Effector memory CD4-positive, alpha-beta T cell (primary cell): ENCODE measurements around the gene ANKRD12.

Experiments
- DNase-seq, 3 donors: peaks; one replicate each; pipeline ENCODE4 v3.0.0-alpha.2; 2020
- H3K27ac ChIP-seq: 2 replicates; pipeline ENCODE4 v1.7.0; 2013; ENCODE audit warnings: mild to moderate bottlenecking, low read length, moderate library complexity; ENCODE audit not compliant: insufficient read depth, poor library complexity, severe bottlenecking
- H3K27me3 ChIP-seq: replicated peaks from 2 replicates; pipeline ENCODE4 v1.7.0; 2013; ENCODE audit warnings: mild to moderate bottlenecking, low read length; ENCODE audit not compliant: insufficient read depth, control insufficient read depth, poor library complexity, severe bottlenecking
- H3K36me3 ChIP-seq: 2 replicates; pipeline ENCODE4 v1.7.0; 2013; ENCODE audit warnings: mild to moderate bottlenecking, low read length, moderate library complexity; ENCODE audit not compliant: control insufficient read depth, insufficient read depth
- H3K4me1 ChIP-seq: 2 replicates; pipeline ENCODE4 v1.7.0; 2013; ENCODE audit warnings: low read length, mild to moderate bottlenecking; ENCODE audit not compliant: control insufficient read depth, insufficient read depth, poor library complexity, severe bottlenecking
- H3K4me3 ChIP-seq: 2 replicates; pipeline ENCODE4 v1.7.0; 2013; ENCODE audit warnings: low read length, low read depth, mild to moderate bottlenecking; ENCODE audit not compliant: insufficient read depth, poor library complexity, severe bottlenecking
- H3K9me3 ChIP-seq: 2 replicates; pipeline ENCODE4 v1.7.0; 2013; ENCODE audit warnings: mild to moderate bottlenecking, low read length, moderate library complexity; ENCODE audit not compliant: control insufficient read depth

Gene ANKRD12

GRCh38 chr18:9196568-9196967 is 60.0 kb downstream of the ANKRD12 start:
- Histone ChIP-seq H3K4me1 (no peaks in the 10 kb centered on the region), H3K27ac (no peak overlapping the region), H3K9me3 (no peaks in the 10 kb centered on the region), H3K36me3 (peaks cover 24% of the 10 kb centered on the region), H3K4me3 (no peak overlapping the region), H3K27me3 (no peaks in the 10 kb centered on the region)
- DNase-seq, result no peak

GRCh38 chr18:9199681-9200080 is 63.1 kb downstream of the ANKRD12 start:
- H3K27ac ChIP-seq, result no peak overlapping the region
- peaks cover 35% of the 10 kb centered on the region for H3K36me3 ChIP-seq
- no peak overlapping the region for H3K4me3 ChIP-seq
- no peaks in the 10 kb centered on the region for H3K9me3 ChIP-seq
- H3K4me1 ChIP-seq, result no peaks in the 10 kb centered on the region
- H3K27me3 ChIP-seq, result no peaks in the 10 kb centered on the region
- DNase-seq, result no peak

- H3K27me3 ChIP-seq, result no peaks in the 10 kb centered on the region
- no peaks in the 10 kb centered on the region for H3K9me3 ChIP-seq
- H3K4me3 ChIP-seq, result no peak overlapping the region
- no peak for DNase-seq
- no peaks in the 10 kb centered on the region for H3K4me1 ChIP-seq
- H3K36me3 ChIP-seq, result peaks cover 25% of the 10 kb centered on the region
- H3K27ac ChIP-seq, result no peak overlapping the region
These were observed 64.6 kb downstream of the ANKRD12 start for GRCh38 chr18:9201224-9201623.

GRCh38 chr18:9204659-9205058 is 68.1 kb downstream of the ANKRD12 start:
- H3K9me3 ChIP-seq, result no peaks in the 10 kb centered on the region
- no peak overlapping the region for H3K27ac ChIP-seq
- no peak overlapping the region for H3K4me3 ChIP-seq
- H3K27me3 ChIP-seq, result no peaks in the 10 kb centered on the region
- H3K36me3 ChIP-seq, result peaks cover 31% of the 10 kb centered on the region
- no peak for DNase-seq
- H3K4me1 ChIP-seq, result no peaks in the 10 kb centered on the region

- Histone ChIP-seq H3K27me3 (no peaks in the 10 kb centered on the region), H3K4me1 (no peaks in the 10 kb centered on the region), H3K9me3 (no peaks in the 10 kb centered on the region), H3K36me3 (peaks cover 31% of the 10 kb centered on the region), H3K27ac (no peak overlapping the region), H3K4me3 (no peak overlapping the region)
- DNase-seq, result no peak
These were observed 69.8 kb downstream of the ANKRD12 start for GRCh38 chr18:9206421-9206820.

- no peak for DNase-seq
- H3K4me3 ChIP-seq, result no peak overlapping the region
- H3K9me3 ChIP-seq, result no peaks in the 10 kb centered on the region
- H3K4me1 ChIP-seq, result no peaks in the 10 kb centered on the region
- no peak overlapping the region for H3K27ac ChIP-seq
- peaks cover 29% of the 10 kb centered on the region for H3K36me3 ChIP-seq
- H3K27me3 ChIP-seq, result no peaks in the 10 kb centered on the region
These were observed 72.7 kb downstream of the ANKRD12 start for GRCh38 chr18:9209279-9209678.

GRCh38 chr18:9210966-9211365 is 74.4 kb downstream of the ANKRD12 start:
- H3K4me1 ChIP-seq, result no peaks in the 10 kb centered on the region
- no peaks in the 10 kb centered on the region for H3K27me3 ChIP-seq
- no peak overlapping the region for H3K27ac ChIP-seq
- no peak for DNase-seq
- no peak overlapping the region for H3K4me3 ChIP-seq
- H3K9me3 ChIP-seq, result no peaks in the 10 kb centered on the region
- H3K36me3 ChIP-seq, result peaks cover 35% of the 10 kb centered on the region

GRCh38 chr18:9211955-9212354 is 75.4 kb downstream of the ANKRD12 start:
- Histone ChIP-seq H3K4me3 (no peak overlapping the region), H3K4me1 (no peaks in the 10 kb centered on the region), H3K36me3 (peaks cover 45% of the 10 kb centered on the region), H3K9me3 (no peaks in the 10 kb centered on the region), H3K27me3 (no peaks in the 10 kb centered on the region), H3K27ac (no peak overlapping the region)
- DNase-seq, result no peak

GRCh38 chr18:9215221-9215933 is 78.8 kb downstream of the ANKRD12 start:
- Histone ChIP-seq H3K27me3 (no peaks in the 10 kb centered on the region), H3K9me3 (no peaks in the 10 kb centered on the region), H3K36me3 (peaks cover 56% of the 10 kb centered on the region), H3K4me1 (no peaks in the 10 kb centered on the region), H3K4me3 (no peak overlapping the region), H3K27ac (no peak overlapping the region)
- DNase-seq, result no peak

- no peak overlapping the region for H3K4me3 ChIP-seq
- peaks cover 63% of the 10 kb centered on the region for H3K36me3 ChIP-seq
- H3K27me3 ChIP-seq, result no peaks in the 10 kb centered on the region
- no peak for DNase-seq
- H3K4me1 ChIP-seq, result no peaks in the 10 kb centered on the region
- H3K9me3 ChIP-seq, result no peaks in the 10 kb centered on the region
- H3K27ac ChIP-seq, result no peak overlapping the region
These were observed 79.9 kb downstream of the ANKRD12 start for GRCh38 chr18:9216459-9216858.
